ENCODE measurements around the gene DUSP28. TPM values are rescaled to one million over a fixed set of nuclear protein-coding genes. Genes with fewer than 3 reads are reported as not detected.

The DUSP28 gene
- total and polyA plus RNA-seq, 2 of the 13 experiments (the other 11 are each of a cell fraction or from before 2014, with no cell fraction given): 5.2 to 8.6 TPM

- no peak for TF ChIP-seq PRDM10 (CRISPR knock-in tag; IDR thresholded peaks at IDR 0.05; ENCODE audit: low read depth)
- TF ChIP-seq CEBPG (CRISPR knock-in tag; IDR thresholded peaks at IDR 0.05): no peak
- TF ChIP-seq ZNF704 (CRISPR knock-in tag; IDR thresholded peaks at IDR 0.05; ENCODE audit: borderline replicate concordance): peak; percentile 7; the same call in 1 of the 2 replicates
- peak; percentile 65 for TF ChIP-seq MED1 (CRISPR knock-in tag; IDR thresholded peaks at IDR 0.05)
- TF ChIP-seq SOX13 (IDR thresholded peaks at IDR 0.05): 0 out of 2 replicates have a peak, but pooled peaks have one; percentile 9
- TF ChIP-seq SOX13 (CRISPR knock-in tag; conservative IDR thresholded peaks at IDR 0.05 in 1 of 2, IDR thresholded peaks at IDR 0.05 in 1 of 2): 0 out of 4 replicates have a peak, but pooled peaks of 1 of the 2 experiments have one; percentile 2
- TF ChIP-seq ARID3A (IDR thresholded peaks at IDR 0.05; ENCODE audit: low read depth, low read length): no peak
- peak; percentile 35 for TF ChIP-seq MEIS1 (CRISPR knock-in tag; IDR thresholded peaks at IDR 0.05; ENCODE audit: borderline replicate concordance)
- peak; percentile 87; the same call in 1 of the 2 replicates for TF ChIP-seq ZFP90 (CRISPR knock-in tag; IDR thresholded peaks at IDR 0.05; ENCODE audit: borderline replicate concordance)
- no peak for TF ChIP-seq ZBTB46 (CRISPR knock-in tag; IDR thresholded peaks at IDR 0.05; ENCODE audit: borderline replicate concordance)
- TF ChIP-seq DR1 (CRISPR knock-in tag; IDR thresholded peaks at IDR 0.05): peak; percentile 96
- no peak for TF ChIP-seq ZNF275 (CRISPR knock-in tag; IDR thresholded peaks at IDR 0.05; ENCODE audit: borderline replicate concordance)
- TF ChIP-seq SALL2 (CRISPR knock-in tag; IDR thresholded peaks at IDR 0.05): peak; percentile 80
- TF ChIP-seq CHCHD3 (CRISPR knock-in tag; IDR thresholded peaks at IDR 0.05): peak; percentile 82; the same call in 1 of the 2 replicates
- no peak; the same call in 1 of the 2 replicates for TF ChIP-seq ZFP36L1 (CRISPR knock-in tag; IDR thresholded peaks at IDR 0.05)
- TF ChIP-seq ZNF343 (CRISPR knock-in tag; IDR thresholded peaks at IDR 0.05): no peak; the same call in 1 of the 2 replicates
- TF ChIP-seq ZNF326 (CRISPR knock-in tag; IDR thresholded peaks at IDR 0.05; ENCODE audit: borderline replicate concordance): no peak
- TF ChIP-seq GTF2F1 (IDR thresholded peaks at IDR 0.05; ENCODE audit: low read length): no peak
Measured at GRCh38 chr2:240560480-240561324, 545 bp downstream of the DUSP28 start (continued).
